Caki2 (cell line): ENCODE measurements around the gene RYR1. TPM values are rescaled to one million over a fixed set of nuclear protein-coding genes. Genes with fewer than 3 reads are reported as not detected.

ENCODE experiments used
- DNase-seq: peaks from one replicate; pipeline ENCODE4 v3.0.0-alpha.2; 2015; ENCODE audit warnings: low read depth
- in situ Hi-C: cut with HindIII; loops from 2 replicates; pipeline ENCODE4 v1.10.0; 2016; ENCODE audit warnings: low sequenced_read_pairs, low pct_unique_long_range_greater_than_20kb, mixed read lengths
- total RNA-seq: library from RNA; depleted of rRNA; stranded (reverse); fragments of >200 nt; shearing (Covaris generic); gene quantifications from 2 replicates; pipeline ENCODE4 v1.2.3, GENCODE V29; 2014; ENCODE audit warnings: low replicate concordance

Gene RYR1
- total RNA-seq, 1 experiment from 2014 or later: under 0.01 TPM

DNA sequence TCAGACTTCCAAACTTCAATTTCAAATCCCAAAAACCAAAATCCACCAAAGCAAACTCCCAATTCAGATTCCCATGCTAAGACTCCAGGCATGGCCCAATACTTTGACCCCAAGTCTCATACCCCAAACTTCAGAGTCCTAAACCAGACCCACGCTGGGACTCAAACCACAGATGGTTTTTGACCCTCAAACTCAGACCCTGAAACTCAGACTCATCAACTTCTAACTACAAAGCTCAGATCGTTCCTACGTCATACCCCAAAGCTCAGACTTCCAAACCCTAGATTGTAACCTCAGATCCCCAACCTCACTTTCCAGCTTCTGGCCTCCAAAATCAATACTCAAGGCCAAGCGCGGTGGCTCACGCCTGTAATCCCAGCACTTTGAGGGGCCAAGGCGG lies 11.9 kb downstream of the RYR1 start:
- DNase-seq: no peak
- in situ Hi-C loops: no loop called here

DNA sequence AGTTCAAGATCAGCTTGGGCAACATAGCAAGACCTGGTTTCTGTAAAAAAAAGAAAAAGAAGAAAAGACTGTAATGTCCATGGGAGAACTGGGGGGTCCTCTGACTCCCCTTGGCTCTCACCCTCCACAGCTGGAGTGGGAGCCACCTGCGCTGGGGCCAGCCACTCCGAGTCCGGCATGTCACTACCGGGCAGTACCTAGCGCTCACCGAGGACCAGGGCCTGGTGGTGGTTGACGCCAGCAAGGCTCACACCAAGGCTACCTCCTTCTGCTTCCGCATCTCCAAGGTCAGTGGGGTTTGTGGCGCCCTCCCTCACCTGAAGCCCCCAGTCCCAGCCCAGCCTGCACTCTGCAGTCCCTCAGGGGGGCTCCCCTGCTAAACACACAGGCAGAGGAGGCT lies 14.7 kb downstream of the RYR1 start:
- DNase-seq: no peak
- in situ Hi-C loops: no loop called here

- no peak for DNase-seq
- in situ Hi-C loops: no loop called here
Measured at GRCh38 chr19:38449518-38449917, 16.0 kb downstream of the RYR1 start.

DNA sequence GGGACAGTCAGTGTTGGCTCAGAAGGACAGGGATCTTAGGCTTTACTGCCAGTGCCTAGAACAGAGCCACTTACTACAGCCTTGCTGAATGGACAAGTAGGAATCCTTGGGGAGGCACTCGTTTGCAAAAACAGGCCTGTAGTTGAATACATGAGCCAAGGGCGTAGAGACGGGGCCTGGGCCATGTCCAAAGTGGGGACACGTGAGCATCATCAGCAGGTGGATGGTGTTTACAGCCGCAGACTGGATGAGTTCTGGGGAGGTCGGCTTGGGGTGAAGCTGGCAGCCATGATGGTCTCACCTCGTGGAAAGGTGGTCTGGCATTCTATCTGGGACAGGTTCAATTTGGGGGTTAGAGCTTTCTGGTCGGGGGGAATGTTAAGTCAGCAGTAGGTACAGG lies 17.5 kb downstream of the RYR1 start:
- in situ Hi-C loops: no loop called here
- DNase-seq: no peak

- in situ Hi-C loops: no loop called here
- no peak for DNase-seq
Measured at GRCh38 chr19:38451629-38452028, 18.1 kb downstream of the RYR1 start.

DNA sequence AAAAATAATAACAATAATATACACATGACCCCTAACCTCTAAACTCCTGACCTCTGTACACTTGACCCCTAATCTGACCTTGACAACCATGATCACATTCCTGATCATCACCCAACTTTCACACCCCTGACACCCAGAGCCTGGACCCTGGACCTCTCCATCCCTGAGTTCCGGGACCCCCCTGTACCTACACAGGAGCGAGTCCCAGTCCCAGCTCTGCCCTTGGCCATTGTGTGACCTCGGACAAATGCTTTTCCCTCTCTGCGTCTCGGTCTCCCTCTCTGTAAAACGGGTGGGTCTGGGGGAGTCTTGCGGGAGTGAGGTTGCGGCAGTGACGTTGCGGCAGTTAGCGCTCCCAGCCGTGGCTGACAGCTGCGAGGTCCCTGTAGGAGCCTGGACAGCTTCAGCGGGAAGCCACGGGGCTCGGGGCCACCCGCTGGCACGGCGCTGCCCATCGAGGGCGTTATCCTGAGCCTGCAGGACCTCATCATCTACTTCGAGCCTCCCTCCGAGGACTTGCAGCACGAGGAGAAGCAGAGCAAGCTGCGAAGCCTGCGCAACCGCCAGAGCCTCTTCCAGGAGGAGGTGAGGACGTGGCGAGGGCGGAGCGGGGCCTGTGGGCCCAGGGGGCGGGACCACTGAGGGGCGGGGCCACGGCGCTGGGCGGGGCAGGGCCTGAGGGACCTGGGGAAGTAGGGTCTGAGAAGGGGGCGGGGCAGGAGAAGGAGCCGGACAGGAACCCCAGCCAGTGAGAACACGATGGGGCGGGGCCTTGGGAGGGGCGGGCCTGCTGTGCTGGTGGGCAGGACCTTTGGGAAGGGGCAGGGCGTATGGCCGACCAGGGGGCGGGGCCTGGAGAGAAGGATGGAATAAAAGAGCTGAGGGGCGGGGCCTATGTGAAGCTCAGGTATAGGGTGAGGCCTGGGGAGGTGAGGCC lies 19.2 kb downstream of the RYR1 start:
- peak; percentile 25 for DNase-seq
- in situ Hi-C loops: no loop called here

DNA sequence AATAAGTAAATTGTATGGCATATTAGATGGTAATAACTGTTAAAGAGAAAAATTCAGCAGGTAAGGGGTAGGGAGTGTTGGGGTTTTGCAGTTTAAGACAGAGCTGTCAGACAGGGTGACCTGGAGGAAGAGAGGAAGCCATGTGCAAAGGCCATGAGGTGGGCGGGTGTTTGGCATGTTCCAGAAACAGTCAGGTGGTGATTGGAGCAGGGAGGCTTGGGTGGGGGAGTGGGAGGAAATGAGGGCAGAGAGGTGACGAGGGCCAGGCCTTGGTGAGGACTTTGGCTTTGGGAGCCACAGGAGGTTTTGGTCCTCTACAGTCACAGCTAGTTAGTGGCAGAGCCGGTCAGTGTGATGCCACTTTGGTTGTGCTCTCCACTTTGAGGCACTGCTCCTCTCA lies 20.1 kb downstream of the RYR1 start:
- in situ Hi-C loops: no loop called here
- no peak for DNase-seq

DNA sequence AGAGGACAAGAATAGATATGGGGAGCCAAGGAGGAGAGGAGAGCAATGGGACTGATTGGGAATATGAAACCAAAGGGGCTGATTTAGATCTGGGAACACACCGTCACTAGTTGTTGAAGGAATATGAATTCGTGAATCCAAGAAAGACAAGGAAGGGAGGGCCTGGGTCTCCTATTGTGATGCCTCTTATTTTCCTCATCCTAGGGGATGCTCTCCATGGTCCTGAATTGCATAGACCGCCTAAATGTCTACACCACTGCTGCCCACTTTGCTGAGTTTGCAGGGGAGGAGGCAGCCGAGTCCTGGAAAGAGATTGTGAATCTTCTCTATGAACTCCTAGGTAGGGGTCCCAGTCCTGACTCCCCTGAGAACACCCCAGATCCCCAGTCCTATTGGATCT lies 21.5 kb downstream of the RYR1 start:
- in situ Hi-C loops: no loop called here
- DNase-seq: peak; percentile 43

DNA sequence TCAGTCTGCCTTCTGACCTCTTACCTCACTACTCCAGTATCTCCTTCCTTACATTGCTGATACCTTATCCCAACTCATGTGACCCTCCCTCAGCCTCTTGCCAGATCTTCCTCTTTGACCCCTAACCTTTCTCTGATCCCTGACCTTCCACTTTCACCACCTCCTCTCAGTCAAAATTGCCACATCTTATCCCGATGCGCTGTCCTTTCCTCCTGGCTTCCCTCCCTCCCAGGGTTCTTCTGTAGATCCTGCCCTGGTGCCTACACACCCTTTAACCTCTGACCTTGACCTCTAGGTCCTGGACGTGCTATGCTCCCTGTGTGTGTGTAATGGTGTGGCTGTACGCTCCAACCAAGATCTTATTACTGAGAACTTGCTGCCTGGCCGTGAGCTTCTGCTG lies 23.7 kb downstream of the RYR1 start:
- no peak for DNase-seq
- in situ Hi-C loops: no loop called here

GRCh38 chr19:38457690-38458405 lies 24.4 kb downstream of the RYR1 start:
- DNase-seq: no peak
- in situ Hi-C loops: no loop called here

- in situ Hi-C loops: no loop called here
Measured at GRCh38 chr19:38458991-38459390, 25.5 kb downstream of the RYR1 start.

GRCh38 chr19:38463365-38463764 lies 29.9 kb downstream of the RYR1 start:
- no peak for DNase-seq
- in situ Hi-C loops: no loop called here

More at GRCh38 chr19:38458991-38459390, 25.5 kb downstream of the RYR1 start:
- DNase-seq: no peak

- no peak for DNase-seq
- in situ Hi-C loops: no loop called here
Measured at GRCh38 chr19:38464421-38465082, 31.1 kb downstream of the RYR1 start.

- no peak for DNase-seq
- in situ Hi-C loops: no loop called here
Measured at GRCh38 chr19:38466050-38466449, 32.6 kb downstream of the RYR1 start.

- in situ Hi-C loops: no loop called here
- no peak for DNase-seq
Measured at GRCh38 chr19:38467541-38468525, 34.3 kb downstream of the RYR1 start.

- in situ Hi-C loops: no loop called here
- no peak for DNase-seq
Measured at GRCh38 chr19:38469151-38469550, 35.7 kb downstream of the RYR1 start.

DNA sequence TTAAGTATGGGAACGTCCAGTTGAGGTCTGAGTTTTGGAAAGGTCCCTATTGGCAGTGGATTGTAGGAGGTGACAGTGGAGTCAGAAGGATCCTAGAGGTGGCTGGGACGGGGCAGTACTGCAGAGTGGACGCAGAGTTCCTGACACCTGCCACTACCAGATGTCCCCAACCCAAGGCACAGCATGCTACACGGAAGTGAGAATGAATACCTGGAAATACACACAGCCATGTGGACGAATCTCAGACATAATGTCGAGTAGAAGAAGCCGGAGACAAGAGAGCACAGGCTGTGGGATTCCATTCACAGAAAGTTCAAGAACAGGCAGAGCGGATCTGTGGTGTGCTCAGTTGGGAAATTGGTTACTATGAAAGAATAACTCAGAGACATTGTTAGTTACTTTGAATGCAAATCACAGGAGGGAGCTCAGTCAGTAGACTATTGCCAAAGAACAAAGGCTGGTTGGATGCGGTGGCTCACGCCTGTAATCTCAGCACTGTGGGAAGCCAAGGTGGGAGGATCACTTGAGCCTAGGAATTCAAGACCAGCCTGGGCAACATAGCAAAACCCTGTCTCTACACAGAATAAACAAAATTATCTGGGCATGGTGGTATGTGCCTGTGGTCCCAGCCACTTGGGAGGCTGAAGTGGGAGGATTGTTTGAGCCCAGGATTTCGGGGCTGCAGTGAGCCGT lies 37.4 kb downstream of the RYR1 start:
- no peak for DNase-seq
- in situ Hi-C loops: no loop called here
